PC-3 (cell line): Measurements from ENCODE around the gene LKAAEAR1. TPM values are rescaled to one million over a fixed set of nuclear protein-coding genes. Genes with fewer than 3 reads are reported as not detected.

Experiments
- ATAC-seq: fragments of 200-7000 bp; cut with Tn5 transposase; 2 replicates; pipeline ENCODE4 v1.9.1; 2020; ENCODE audit warnings: mild to moderate bottlenecking, moderate library complexity
- BruUV-seq: library from RNA; stranded (reverse); fragments of 400-500 nt; replicated peaks from 2 replicates; lab custom pipeline; 2021; lab: Mats Ljungman, UMichigan
- CTCF ChIA-PET: fragments of 300-600 bp; sonication (Branson Sonifier 250); formaldehyde crosslinking; loops from one replicate; lab custom pipeline; 2022; ENCODE audit warnings: antibody characterized with exemption; lab: Charles Lee
- POLR2A ChIA-PET: fragments of 300-600 bp; sonication (Branson Sonifier 250); formaldehyde crosslinking; loops from one replicate; lab custom pipeline; 2022; ENCODE audit warnings: antibody characterized with exemption; ENCODE audit not compliant: unreplicated experiment; lab: Charles Lee
- DNase-seq: peaks from one replicate; pipeline ENCODE4 v3.0.0-alpha.2; 2015
- H2AFZ ChIP-seq: fragments of 300-600 bp; sonication (generic); 2 replicates; pipeline ENCODE4 v1.6.0; 2016; ENCODE audit warnings: antibody characterized with exemption, low read length
- H3F3A ChIP-seq: fragments of 300-600 bp; sonication (generic); one replicate; pipeline ENCODE4 v1.6.0; 2017; ENCODE audit warnings: antibody characterized with exemption, low read length, control low read depth, mild to moderate bottlenecking; ENCODE audit not compliant: unreplicated experiment
- H3K27ac ChIP-seq: fragments of 300-600 bp; sonication (generic); 2 replicates; pipeline ENCODE4 v1.5.1; 2016; ENCODE audit warnings: mild to moderate bottlenecking, low read length
- H3K27me3 ChIP-seq: fragments of 300-600 bp; sonication (generic); 2 replicates; pipeline ENCODE4 v1.6.1; 2016; ENCODE audit warnings: low read length, mixed read lengths
- H3K36me3 ChIP-seq: fragments of 300-600 bp; sonication (generic); 2 replicates; pipeline ENCODE4 v1.6.1; 2016; ENCODE audit warnings: low read depth, mixed run types, low read length, mixed read lengths
- H3K4me1 ChIP-seq: fragments of 300-600 bp; sonication (generic); 2 replicates; pipeline ENCODE4 v1.5.1; 2016; ENCODE audit warnings: low read length; ENCODE audit not compliant: insufficient read depth
- H3K4me2 ChIP-seq: fragments of 300-600 bp; sonication (generic); 2 replicates; pipeline ENCODE4 v1.6.0; 2016; ENCODE audit warnings: low read length
- H3K4me3 ChIP-seq: fragments of 300-600 bp; sonication (generic); 2 replicates; pipeline ENCODE4 v1.5.1; 2016; ENCODE audit warnings: mild to moderate bottlenecking, low read length, mixed read lengths
- H3K79me2 ChIP-seq: fragments of 300-600 bp; sonication (generic); 2 replicates; pipeline ENCODE4 v1.6.1; 2017; ENCODE audit warnings: low read length, mixed read lengths
- H3K9ac ChIP-seq: fragments of 300-600 bp; sonication (generic); 2 replicates; pipeline ENCODE4 v1.6.0; 2016; ENCODE audit warnings: mild to moderate bottlenecking, low read length
- H3K9me2 ChIP-seq: fragments of 300-600 bp; sonication (generic); replicated peaks from 2 replicates; pipeline ENCODE4 v1.6.1; 2016; ENCODE audit warnings: mixed run types, low read length, mixed read lengths
- H3K9me3 ChIP-seq: fragments of 300-600 bp; sonication (generic); 2 replicates; pipeline ENCODE4 v1.6.1; 2016; ENCODE audit warnings: low read length, mixed read lengths
- H4K20me1 ChIP-seq: fragments of 300-600 bp; sonication (generic); 2 replicates; pipeline ENCODE4 v1.6.1; 2016; ENCODE audit warnings: low read length, mixed read lengths
- EZH2 ChIP-seq: fragments of 300-600 bp; sonication (generic); IDR thresholded peaks from one replicate; pipeline ENCODE4 v1.6.1; 2017; ENCODE audit warnings: antibody characterized with exemption, mild to moderate bottlenecking, low read length; ENCODE audit not compliant: unreplicated experiment
- EZH2phosphoT487 ChIP-seq: fragments of 300-600 bp; sonication (generic); IDR thresholded peaks from 2 replicates; pipeline ENCODE4 v1.6.1; 2018; ENCODE audit warnings: mild to moderate bottlenecking, antibody characterized with exemption, low read length, borderline replicate concordance
- intact Hi-C: fragments of 100-400 bp; cut with micrococcal nuclease; formaldehyde crosslinking; loops from 2 replicates; pipeline ENCODE4 v1.9.0; 2023
- total RNA-seq: library from RNA; depleted of rRNA; stranded (reverse); fragments of >200 nt; gene quantifications from 2 replicates; pipeline ENCODE4 v1.2.3, GENCODE V29; 2014
- TF ChIP-seq, protein P1 (sequence below): fragments of 300-600 bp; sonication (generic); conservative IDR thresholded peaks from 2 replicates; pipeline ENCODE4 v1.5.1; 2017; ENCODE audit warnings: antibody characterized with exemption, low read depth, mild to moderate bottlenecking, low read length

LKAAEAR1 gene
- total RNA-seq, 1 experiment from 2014 or later = 1.1 TPM

GRCh38 chr20:64083378-64083803 is 807 bp downstream of the LKAAEAR1 start:
- CTCF ChIA-PET = interaction anchor here (0.7 to 2.0 kb wide), 7 partner anchors 13 to 375 kb away, joined by 3 to 15 read pairs (median 4); partner anchors contain the start of genes ARFRP1 and ZGPAT
- peaks cover 12% of the 10 kb centered on the region for H3K79me2 ChIP-seq
- H3K4me3 ChIP-seq = peak overlapping the region; percentile 76
- no TSS peak for BruUV-seq
- H2AFZ ChIP-seq = peak overlapping the region; percentile 83
- no peaks in the 10 kb centered on the region for H3K9me3 ChIP-seq
- peaks cover 25% of the 10 kb centered on the region for H3K4me1 ChIP-seq
- POLR2A ChIA-PET = no interaction called here
- no peak overlapping the region for H3K27ac ChIP-seq
- DNase-seq (peak; percentile 77), ATAC-seq (peak; percentile 40)
- no peaks in the 10 kb centered on the region for H3F3A ChIP-seq
- TF ChIP-seq, protein P1, sequence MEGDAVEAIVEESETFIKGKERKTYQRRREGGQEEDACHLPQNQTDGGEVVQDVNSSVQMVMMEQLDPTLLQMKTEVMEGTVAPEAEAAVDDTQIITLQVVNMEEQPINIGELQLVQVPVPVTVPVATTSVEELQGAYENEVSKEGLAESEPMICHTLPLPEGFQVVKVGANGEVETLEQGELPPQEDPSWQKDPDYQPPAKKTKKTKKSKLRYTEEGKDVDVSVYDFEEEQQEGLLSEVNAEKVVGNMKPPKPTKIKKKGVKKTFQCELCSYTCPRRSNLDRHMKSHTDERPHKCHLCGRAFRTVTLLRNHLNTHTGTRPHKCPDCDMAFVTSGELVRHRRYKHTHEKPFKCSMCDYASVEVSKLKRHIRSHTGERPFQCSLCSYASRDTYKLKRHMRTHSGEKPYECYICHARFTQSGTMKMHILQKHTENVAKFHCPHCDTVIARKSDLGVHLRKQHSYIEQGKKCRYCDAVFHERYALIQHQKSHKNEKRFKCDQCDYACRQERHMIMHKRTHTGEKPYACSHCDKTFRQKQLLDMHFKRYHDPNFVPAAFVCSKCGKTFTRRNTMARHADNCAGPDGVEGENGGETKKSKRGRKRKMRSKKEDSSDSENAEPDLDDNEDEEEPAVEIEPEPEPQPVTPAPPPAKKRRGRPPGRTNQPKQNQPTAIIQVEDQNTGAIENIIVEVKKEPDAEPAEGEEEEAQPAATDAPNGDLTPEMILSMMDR = peak; percentile 67
- no peak for TF ChIP-seq EZH2
- no peaks in the 10 kb centered on the region for H4K20me1 ChIP-seq
- intact Hi-C loops = loop anchor here (1.0 kb wide), 1 partner anchor 37 kb away; no protein-coding TSS in a partner anchor
- no peaks in the 10 kb centered on the region for H3K36me3 ChIP-seq
- no peaks in the 10 kb centered on the region for H3K27me3 ChIP-seq
- peak overlapping the region; percentile 99 for H3K4me2 ChIP-seq
- peak overlapping the region; percentile 51 for H3K9ac ChIP-seq
- H3K9me2 ChIP-seq = no peaks in the 10 kb centered on the region

GRCh38 chr20:64082820-64083377 is 1.3 kb downstream of the LKAAEAR1 start:
- H3K27ac ChIP-seq = no peak overlapping the region
- no peak for TF ChIP-seq EZH2
- TF ChIP-seq EZH2phosphoT487 = no peak
- ATAC-seq (no peak), DNase-seq (no peak)
- peak overlapping the region; percentile 42 for H3K9ac ChIP-seq
- no peaks in the 10 kb centered on the region for H3K9me3 ChIP-seq
- peak overlapping the region; percentile 76 for H3K4me3 ChIP-seq
- H3K9me2 ChIP-seq = no peaks in the 10 kb centered on the region
- peaks cover 30% of the 10 kb centered on the region for H3K4me1 ChIP-seq
- peaks cover 16% of the 10 kb centered on the region for H3K79me2 ChIP-seq
- no peaks in the 10 kb centered on the region for H3K27me3 ChIP-seq
- ChIA-PET CTCF (interaction anchor here (0.7 to 2.0 kb wide), 5 partner anchors 13 to 49 kb away, joined by 3 to 15 read pairs (median 4); no protein-coding TSS in a partner anchor), POLR2A (no interaction called here)
- intact Hi-C loops = loop anchor here (1.0 kb wide), 1 partner anchor 37 kb away; no protein-coding TSS in a partner anchor
- peak overlapping the region; percentile 83 for H2AFZ ChIP-seq
- BruUV-seq = no TSS peak
- peak overlapping the region; percentile 99 for H3K4me2 ChIP-seq
- no peaks in the 10 kb centered on the region for H3F3A ChIP-seq
- H3K36me3 ChIP-seq = no peaks in the 10 kb centered on the region
- H4K20me1 ChIP-seq = no peaks in the 10 kb centered on the region

- Histone ChIP-seq H3K27me3 (no peaks in the 10 kb centered on the region), H3K4me2 (no peak overlapping the region), H3K4me1 (peaks cover 31% of the 10 kb centered on the region), H3K9me3 (no peaks in the 10 kb centered on the region), H3K9ac (no peak overlapping the region), H3K36me3 (no peaks in the 10 kb centered on the region), H3K79me2 (peaks cover 19% of the 10 kb centered on the region), H2AFZ (no peak overlapping the region), H3K4me3 (no peak overlapping the region), H4K20me1 (no peaks in the 10 kb centered on the region), H3K9me2 (no peaks in the 10 kb centered on the region), H3K27ac (no peak overlapping the region), H3F3A (no peaks in the 10 kb centered on the region)
- intact Hi-C loops = no loop called here
- ATAC-seq = no peak
- CTCF ChIA-PET = interaction anchor here (1.2 to 2.0 kb wide), 3 partner anchors 25 to 44 kb away, joined by 3 to 15 read pairs (median 4); no protein-coding TSS in a partner anchor
- POLR2A ChIA-PET = interaction anchor here (0.6 kb wide), 1 partner anchor 43 kb away, joined by 3 read pairs; no protein-coding TSS in a partner anchor
- TF ChIP-seq EZH2 = no peak
- TF ChIP-seq, protein P1 = no peak
- no peak for TF ChIP-seq EZH2phosphoT487
- DNase-seq = no peak
- no TSS peak for BruUV-seq
These were observed 2.0 kb downstream of the LKAAEAR1 start for GRCh38 chr20:64082126-64082731.
